Inflammatory macrophage treated with lipopolysaccharide for 1 hour (primary cell): ENCODE results near the gene SMCR8.
"Not testable (repeated sequence)": the region's sequence is repeated elsewhere in the genome, so short reads cannot be mapped to it uniquely, and the experiment has no call there.

ENCODE experiments used
- DNase-seq, 2 donors: peaks; one replicate each; pipeline ENCODE4 v3.0.0-alpha.2; 2020 to 2022

Gene SMCR8

DNA sequence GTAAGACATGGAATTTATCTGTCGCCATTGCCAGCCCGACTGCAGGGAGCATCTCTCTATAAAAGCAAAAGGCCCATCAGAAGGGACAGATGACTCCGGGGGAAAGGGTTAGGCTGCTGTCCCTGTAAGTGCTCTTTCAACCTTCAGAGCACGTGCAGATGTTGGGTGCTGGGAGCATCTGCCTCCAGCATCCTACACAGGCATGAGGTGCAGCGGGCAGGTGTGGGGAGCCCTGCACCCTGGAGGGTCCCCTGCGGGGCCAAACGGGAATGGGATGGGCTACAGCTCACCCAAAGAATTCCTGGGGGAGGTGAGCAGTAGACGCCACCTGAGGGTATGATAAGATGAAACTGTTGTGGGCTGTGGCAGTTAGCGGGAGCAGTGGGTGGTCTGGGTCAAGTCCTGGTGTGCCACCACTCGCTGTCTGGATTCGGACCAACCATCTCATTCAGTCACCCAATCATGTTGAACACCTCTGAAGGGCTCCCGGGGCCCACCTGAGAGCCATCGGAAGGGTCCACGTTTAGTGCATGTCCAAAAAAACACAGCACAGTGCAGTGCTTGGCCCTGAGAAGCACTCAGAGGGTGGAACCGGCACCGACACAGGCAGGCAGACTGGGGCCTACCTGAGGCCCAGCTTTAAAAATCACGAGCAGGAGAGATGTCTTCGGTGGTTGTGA lies 3.8 kb downstream of the SMCR8 start:
- DNase-seq, result no peak

DNA sequence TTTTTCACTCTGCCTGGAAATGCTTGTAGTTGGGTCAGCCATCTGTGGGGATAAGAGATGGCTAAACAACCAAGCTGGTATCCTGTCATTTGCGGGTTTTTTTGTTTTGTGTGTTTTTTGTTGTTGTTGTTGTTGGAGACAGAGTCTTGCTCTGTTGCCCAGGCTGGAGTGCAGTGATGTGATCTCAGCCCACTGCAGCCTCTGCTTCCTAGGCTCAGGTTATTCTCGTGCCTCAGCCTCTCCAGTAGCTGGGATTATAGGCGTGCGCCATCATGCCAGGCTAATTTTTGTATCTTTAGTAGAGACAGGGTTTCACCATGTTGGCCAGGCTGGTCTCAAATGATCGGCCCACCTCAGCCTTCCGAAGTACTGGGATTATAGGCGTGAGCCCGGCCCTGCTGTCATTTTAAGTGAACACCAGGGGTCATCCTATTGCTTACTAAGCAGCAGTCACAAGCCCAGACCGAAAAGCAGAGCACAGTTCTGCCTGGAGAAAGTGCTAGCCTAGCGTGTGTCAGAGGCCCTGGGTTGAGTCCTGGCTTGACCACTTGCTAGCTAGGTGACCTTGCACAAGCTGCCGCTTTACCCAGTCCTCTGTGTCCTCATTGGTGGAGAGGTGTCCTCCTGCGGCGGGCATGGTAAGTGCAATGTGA lies 4.6 kb downstream of the SMCR8 start:
- DNase-seq, result peak in 1 of 2 donors; percentile 19

DNA sequence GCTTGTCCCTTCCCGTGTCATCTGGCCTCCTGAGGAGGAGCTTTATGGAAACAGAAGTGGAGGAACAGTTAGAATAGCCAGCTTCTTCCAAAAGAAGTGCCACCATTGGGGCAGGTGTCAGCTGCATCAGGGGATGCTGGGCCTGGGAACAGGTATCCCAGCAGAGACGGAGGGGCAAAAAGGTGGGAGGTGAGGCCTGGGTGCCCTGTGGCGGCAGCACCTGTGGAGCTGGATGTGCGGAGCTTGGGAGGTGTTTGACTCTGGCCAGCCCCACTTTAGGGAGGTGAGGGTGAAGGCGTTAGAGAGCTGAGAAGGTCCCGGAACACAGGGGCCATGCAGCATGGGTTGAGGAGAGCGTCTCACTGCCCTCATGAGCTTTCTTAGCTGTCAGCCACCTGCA lies 5.2 kb downstream of the SMCR8 start:
- DNase-seq, result no peak

DNA sequence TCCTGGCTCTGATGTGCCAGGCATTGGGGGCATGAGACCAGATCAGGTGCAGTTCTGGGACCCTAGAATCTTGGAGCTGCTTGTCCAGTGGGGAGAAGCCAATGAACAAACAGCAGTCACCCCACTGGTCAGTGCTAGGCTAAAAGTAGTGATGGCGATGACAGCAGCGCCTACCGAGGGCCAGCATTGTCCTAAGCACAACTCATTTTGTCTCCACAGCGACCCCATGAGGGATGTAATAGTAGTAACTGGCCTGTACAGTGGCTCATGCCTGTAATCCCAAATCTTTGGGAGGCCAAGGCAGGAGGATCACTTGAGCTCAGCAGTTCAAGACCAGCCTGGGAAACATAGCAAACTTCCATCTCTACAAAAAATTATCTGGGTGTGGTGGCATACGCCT lies 6.2 kb downstream of the SMCR8 start:
- no peak for DNase-seq

DNA sequence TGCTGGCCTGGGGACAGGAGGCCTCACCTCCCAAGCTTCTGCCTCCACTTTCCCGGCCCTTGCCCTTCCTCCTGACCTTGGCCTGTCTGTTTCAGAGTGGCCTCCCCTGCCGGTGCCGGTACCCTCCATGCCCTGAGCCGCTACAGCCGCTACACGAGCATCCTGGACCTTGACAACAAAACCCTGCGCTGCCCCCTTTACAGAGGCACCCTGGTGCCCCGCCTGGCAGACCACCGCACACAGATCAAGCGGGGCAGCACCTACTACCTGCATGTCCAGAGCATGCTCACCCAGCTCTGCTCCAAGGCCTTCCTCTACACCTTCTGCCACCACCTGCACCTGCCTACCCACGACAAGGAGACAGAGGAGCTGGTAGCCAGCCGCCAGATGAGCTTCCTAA lies 7.4 kb downstream of the SMCR8 start:
- no peak for DNase-seq

DNA sequence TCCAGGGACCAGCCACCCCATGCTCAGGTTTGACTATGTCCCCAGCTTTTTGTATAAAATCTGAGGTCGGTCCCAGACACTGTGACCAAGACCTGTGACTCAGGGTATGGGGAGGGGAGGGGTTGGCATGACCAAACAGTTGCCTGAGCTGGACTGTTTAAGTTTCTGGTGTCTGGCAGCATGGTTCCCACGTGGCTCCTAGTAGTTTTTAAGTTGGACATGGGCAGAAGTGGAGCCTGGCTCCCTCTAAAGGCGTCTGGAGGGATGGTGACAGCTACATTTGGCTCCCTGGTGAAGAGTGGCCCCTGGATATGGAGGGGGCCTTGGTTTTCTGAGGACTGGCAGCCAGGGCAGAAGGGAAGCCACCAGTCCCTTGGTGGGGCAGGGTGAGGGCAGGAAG lies 7.9 kb downstream of the SMCR8 start:
- DNase-seq, result no peak

DNA sequence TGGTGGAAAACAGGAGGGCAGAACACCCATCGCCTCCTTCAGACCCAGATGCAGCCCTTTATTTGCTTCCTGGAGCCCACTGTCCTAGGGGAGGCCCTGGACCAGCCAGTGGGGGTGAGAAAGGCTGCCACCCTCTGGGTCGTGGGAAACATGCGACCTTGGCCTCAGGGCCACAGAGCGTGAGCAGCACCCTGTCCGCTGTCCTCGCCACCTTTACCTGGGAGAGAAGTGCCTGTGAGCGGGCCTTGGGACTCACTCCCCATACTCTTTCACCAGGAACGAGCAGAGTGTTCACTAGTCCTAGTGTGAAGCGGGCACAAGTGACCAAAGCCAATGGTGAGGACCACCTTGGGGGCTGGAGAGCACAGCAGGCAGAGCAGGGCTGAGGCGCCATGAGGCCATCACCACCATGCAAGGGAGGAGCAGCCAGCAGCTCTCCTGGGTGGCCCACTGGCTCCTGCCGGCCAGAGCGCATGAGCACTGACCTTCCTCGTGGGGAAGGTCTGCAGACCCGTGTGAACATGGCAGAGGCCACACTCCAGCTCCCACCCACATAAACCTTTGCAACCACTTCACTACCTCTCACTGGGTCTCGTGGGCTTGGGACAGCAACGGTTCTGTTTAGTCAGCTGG lies 8.5 kb downstream of the SMCR8 start:
- no peak for DNase-seq

DNA sequence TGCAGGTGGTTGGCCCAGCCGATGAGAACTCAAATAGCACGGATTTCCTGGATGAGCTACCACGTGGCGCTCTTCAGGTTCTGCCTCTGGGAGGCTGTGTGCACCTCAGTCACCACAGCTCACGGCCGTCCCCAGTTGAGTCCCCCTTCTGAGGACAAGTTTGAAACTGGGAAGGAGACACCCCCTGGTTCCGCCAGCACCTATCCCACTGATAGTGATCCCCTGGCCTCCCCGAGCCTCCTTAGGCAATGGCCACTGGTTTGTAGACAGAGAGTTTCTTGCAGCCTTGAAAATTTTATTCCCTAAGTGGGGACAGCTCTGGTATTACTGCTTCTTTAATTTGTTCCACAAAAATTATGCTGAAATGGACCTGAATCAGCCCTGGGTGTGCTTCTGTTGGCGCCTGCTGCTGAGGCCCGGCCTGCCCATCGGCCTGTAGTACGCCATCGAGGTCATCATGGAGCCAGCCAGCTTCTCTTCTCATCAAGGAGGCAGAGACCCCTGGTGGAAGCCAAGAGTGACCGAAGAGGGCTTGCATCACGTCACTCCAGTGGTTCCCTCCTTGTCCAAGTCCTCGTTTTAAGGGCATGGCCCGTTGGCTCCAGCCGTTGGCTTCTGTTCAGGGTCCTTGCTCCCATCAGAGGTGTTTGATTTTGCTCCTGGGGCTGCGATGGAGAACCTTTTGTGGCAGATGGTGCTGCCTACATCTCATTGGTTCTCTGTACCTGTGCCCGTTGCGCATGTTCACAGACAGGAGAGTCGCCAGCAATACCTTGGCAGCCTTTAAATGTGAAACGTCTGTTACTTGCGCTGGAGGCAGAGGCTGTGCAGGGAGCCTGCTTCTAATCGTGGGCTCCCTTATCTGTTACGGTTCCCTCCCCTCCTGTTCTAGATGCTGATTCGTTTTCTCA lies 9.3 kb downstream of the SMCR8 start:
- DNase-seq, result no peak

DNA sequence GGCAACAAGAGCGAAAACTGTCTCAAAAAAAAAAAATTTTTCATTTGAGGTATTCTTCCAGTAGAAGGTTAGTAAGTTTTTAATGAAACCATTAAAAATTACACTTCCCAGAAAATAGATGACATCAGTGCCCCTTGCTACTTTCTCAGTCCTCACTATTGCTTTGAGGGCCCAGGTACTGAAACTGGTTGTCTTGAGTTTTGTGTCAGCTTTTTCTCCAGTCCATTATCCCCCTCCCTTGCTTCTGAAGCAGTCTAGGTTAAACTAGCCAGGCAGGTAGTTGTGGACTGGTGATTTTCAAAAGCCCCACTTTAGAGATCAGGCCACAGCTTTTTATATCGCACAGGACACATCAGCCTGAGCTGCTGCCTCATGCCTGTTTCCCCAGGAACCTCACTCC lies 10.9 kb downstream of the SMCR8 start:
- no peak for DNase-seq

DNA sequence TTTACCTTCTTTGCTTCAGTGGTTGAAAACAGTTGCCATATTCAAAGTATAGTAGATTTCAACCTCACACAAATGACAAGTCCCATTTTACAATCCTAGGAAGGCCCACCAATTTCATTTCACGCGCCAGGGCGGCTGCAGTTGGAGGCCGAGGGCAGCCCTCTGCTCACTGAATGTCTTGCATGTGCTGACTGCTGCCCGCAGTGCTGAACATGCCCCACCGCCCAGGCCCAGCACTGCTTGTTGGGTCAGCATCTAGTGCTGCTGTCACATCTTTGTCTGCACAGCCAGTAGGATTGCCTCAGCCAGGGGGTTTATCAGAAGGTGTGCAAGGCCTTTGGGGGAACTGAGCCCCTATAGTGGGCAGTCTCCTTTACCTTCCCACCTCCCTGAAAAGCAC lies 11.5 kb downstream of the SMCR8 start:
- no peak for DNase-seq

DNA sequence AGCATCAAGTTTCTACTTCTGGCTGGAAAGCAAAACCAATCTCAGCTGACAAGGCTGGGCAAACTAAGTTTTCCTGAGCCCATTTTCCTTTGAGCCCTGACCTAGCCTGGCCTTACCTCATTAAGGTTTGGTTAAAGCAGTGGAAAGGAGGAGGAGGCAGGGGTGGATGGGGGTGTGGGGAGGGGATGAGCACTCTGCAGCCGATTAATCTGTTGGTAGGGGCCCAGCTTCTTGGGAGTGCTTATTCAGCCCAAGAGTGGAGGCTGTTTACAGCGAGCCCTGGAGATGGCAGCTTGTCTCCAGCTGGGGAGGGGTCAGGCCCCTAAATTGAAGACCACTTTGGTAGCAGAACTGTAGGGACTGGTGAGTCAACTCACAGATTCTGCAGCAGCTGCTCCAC lies 12.0 kb downstream of the SMCR8 start:
- DNase-seq, result no peak

DNA sequence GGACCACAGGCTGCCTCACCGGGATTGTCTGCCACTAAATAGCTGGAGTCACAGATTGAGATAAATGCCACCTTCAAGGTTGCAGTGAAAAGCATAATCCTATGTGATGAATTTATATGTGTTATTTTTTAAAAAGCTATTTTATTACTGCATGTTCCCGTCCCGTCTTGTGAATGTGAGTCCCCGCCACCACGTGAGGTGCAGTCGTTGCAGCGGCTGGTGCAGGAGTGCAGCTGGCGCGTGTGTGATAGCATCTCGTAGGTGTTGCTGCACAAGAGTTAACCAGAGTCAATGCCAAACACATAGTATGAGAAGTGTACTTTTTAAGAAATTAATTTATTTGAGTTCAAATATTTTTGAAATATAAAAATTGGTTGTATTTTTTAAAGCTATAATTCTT lies 12.5 kb downstream of the SMCR8 start:
- DNase-seq, result no peak

DNA sequence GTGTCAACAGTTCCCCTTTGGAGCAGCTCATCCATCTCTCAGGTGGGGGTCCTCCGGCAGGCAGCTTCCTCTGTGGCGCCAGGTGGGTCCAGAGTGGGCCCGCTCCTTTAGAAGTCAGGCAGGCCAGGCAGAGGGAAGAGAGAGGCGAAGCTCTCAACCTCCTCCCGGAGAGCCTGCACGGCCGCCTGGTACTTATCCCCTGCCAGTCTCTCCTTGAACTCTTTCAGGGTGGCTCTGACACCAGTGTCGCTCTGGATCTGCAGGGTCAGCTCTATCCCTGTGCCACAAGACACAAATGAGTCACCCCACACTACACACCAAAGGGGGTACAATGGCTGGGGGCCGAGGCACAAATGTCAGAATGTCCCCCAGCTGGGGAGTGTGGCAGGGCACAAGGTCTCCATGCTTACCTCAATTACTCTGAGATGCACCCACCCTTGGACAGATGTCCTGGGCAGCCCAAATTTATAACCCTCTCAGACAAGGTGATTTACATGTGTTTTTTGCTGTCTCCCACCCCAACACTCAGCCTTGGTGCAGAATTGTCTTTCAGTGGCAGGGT lies 13.6 kb downstream of the SMCR8 start:
- no peak for DNase-seq

DNA sequence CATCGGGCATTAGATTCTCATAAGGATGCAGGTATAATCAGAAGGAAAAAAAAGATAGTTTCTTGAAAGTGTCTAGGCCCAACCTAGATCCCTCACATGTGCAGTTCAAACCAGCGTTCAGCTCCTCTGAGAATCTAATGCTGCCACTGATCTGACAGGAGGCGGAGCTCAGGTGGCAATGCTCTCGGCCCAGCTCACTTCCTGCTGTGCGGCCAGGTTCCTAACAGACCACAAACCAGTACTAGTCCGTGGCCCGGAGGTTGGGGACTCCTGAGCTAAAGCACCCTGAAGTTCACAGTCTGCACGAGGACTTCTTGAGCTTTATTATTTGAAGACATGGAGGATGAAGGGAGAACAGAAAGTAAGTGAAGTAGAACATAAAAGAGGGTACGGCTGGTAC lies 16.8 kb downstream of the SMCR8 start:
- no peak for DNase-seq

DNA sequence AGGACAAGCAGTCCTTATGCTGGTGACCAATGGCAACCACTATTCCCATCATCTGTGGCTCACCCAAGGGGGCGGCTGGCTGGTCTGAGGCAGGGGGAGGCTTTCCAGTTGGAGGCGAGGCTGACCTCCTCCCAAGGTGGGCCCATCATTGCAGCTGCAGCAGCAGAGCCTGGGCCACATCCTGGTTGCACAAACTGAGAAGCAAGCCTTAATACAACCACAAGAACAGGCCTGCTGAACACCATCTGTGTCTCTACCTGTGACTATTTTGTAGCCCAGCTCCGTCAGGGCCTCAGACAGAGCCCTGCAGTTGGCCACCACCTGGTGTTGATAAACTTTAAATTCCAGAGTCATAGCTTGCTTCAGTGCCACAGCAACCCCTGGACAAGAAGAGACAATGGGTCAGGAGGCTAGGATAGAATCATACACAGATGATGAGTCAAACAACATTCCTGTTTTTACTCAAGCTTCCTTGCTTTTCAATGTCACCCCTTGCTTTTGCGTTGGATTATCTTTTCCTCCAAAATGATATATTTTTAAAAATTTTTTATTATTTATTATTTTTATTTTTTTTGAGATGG lies 17.9 kb downstream of the SMCR8 start:
- no peak for DNase-seq

DNA sequence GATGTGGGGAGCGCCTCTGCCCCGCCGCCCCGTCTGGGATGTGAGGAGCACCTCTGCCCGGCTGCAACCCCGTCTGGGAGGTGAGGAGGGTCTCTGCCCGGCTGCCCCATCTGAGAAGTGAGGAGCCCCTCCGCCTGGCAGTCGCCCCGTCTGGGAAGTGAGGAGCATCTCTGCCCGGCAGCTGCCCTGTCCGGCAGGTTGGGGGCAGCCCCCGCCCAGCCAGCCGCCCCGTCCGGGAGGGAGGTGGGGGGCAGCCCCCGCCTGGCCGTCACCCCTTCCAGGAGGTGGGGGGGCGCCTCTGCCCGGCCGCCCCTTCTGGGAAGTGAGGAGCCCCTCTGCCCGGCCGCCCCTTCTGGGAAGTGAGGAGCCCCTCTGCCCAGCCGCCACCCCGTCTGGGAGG lies 23.1 kb downstream of the SMCR8 start:
- DNase-seq, result not testable (repeated sequence)

DNA sequence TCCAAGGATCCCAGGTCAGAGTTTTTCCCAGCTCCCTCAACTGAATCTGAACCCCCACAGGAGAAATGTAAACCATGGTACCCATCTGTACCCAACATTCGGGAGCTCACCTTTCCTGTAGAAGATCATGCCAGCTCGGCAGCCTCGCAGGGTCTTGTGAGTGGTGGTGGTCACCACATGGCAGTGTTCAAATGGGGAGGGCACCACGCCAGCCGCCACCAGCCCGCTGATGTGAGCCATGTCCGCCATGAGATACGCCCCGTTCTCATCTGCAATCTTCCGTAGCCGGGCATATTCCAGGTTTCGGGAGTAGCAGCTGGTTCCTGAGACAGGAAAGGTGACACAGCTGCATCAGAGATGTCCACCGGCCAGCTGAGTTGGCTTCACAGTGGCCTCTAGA lies 24.8 kb downstream of the SMCR8 start:
- DNase-seq, result no peak

DNA sequence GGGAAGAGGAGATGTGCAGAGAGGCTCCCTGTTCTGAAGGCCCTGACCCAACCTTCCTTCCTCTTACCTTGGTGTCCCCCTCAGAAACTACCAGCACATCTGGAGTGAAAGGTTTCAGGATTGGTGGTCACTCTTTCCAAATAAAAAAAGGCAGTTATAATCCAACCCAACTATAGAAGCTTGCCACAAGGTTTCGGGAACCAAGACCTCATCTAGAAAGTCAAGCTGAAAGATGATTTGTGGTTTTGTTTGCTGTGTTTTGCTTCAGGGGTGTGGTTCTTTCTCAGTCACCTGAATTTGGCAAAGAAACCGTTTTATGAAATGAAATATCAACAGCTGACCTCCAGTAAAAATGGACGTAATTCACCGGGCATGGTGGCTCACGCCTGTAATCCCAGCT lies 28.9 kb downstream of the SMCR8 start:
- DNase-seq, result no peak

DNA sequence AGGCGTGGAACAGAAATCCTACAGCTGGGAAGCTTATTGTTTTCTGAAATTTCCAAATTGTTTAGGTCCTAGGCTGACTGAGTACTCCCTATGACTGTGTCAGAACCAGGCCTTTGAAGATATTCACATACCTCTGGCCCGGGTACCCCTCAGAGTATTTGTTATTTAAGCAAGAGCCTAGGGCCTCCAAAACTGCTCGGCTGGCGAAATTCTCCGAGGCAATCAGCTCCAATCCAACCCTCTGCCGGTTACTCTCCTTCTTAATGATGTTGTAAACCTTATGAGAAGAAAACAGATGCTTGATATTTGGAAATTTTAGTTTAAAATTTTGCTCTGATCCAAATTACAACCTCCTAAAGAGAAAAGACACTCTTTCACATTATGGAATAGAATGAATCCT lies 38.4 kb downstream of the SMCR8 start:
- no peak for DNase-seq

DNA sequence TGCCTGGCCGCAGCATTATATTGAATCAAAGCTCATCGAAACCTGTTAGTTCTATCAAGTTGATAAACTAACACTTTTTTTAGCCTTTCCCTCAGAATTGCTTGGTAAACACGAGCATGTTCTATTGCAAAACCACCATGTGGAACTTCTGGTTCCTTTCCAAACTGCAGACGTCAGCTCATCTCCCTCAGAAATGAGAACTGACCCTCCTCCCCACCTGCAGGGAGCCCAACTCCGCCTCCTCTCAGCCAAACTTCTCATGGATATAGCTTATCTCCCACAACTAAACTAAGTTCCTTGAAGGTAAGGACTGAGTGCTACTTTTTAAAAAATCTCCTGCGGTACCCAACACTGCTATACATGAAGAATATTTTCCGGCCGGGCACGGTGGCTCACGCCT lies 41.5 kb downstream of the SMCR8 start:
- DNase-seq, result peak; percentile 64 to 66

DNA sequence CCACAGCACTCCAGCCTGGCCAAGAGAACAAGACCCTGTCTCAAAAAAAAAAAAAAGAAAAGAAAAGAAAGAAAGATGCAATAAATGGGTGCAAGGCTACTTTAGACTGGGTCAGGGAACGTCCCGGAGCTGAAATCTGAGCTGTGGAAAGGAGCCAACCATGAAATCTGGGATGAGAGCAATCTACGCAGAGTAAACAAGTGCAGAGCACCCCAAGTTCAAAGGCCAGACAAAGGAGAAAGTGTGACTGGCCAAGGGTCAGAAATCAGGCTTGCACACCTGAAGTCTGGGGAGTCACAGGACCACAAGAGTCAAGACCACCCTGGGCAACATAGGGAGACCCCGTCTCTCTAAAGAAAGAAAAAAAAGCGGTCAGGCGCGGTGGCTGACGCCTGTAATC lies 45.4 kb downstream of the SMCR8 start:
- DNase-seq, result no peak

DNA sequence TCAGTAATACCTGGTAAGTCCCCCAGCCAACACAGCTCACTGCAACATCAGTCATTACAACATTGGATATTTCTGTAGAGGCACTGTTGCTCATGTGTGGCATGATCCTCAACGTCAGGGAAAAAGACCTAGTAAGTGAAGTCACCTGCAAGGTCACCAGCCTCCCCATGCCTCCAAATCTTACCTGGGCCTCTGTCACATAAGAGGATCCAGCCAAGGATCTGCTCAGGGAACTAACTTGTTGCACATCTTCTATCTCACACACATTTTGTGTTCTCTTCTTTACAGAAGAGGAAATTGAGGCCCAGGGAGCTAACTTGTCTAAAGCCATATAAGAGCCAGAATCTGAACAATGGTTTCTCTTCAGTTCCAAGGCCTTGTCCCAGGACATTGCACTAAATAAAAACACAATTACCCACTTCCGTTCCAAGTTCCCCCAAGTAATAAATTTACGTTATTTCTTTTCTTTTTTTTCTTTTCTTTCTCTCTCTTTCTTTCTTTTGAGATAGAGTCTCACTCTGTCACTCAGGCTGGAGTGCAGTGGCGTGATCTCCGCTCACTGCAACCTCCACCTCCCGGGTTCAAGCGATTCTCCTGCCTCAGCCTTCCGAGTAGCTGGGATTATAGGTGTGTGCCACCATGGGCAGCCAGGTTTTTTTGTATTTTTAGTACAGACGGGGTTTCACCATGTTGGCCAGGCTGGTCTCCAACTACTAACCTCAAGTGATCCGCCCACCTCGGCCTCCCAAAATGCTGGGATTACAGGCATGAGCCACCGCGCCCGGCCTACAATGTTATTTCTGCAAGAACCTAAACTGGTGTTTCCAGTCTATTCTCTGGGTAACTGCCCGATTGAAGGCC lies 47.0 kb downstream of the SMCR8 start:
- DNase-seq, result no peak
